Measurements from ENCODE around the gene GDE1.

GDE1 gene

GRCh38 chr16:19523559-19524355 lies 1.9 kb upstream of the GDE1 start, which contains the start of gene CCP110:
CCP110 (plus strand) TSS chr16:19523942; CDS start chr16:19527882, 3,940 bp downstream.
- DNase-seq (ENCODE audit: low read depth) = peak; percentile 90

DNA sequence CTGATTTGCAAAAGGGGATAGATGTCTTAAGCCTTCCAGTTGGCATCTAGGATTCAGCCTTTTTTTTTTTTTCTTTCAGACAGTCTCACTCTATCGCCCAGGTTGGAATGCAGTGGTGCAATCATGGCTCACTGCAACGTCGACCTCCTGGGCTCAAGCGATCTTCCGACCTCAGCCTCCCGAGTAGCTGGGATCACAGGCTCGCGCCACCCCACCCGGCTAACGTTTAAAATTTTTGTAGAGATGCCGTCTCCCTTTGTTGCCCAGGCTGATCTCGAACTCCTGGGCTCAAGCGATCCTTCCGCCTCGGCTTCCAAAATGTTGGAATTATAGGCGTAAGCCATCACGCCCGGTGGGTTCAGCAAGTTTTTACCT lies 1.3 kb upstream of the GDE1 start:
- no peak for DNase-seq (ENCODE audit: low read depth)

GRCh38 chr16:19522760-19523159 lies 862 bp upstream of the GDE1 start:
- no peak for DNase-seq (ENCODE audit: low read depth)

DNA sequence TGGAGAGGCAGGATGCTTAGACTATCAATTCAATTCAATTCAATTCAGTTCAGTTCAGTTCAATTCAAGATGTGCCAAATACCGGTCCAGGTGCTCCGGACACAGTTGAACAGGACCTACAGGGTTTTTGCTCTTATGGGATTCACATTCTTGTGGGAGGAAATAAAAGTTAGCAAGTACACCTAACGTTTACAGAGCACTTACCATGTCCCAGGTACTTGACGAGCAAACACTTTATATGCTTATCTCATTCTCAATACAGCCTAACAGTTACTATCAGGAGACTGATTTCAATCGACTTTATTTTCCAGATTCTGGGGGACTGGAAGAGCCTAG lies 467 bp upstream of the GDE1 start:
- DNase-seq (ENCODE audit: low read depth) = no peak

- DNase-seq (ENCODE audit: low read depth) = no peak
Observed at GRCh38 chr16:19520861-19521331, 1.0 kb downstream of the GDE1 start.

GRCh38 chr16:19518388-19518787 lies 3.5 kb downstream of the GDE1 start:
- no peak for DNase-seq (ENCODE audit: low read depth)

- no peak for DNase-seq (ENCODE audit: low read depth)
Observed at GRCh38 chr16:19517424-19518089, 4.3 kb downstream of the GDE1 start.

- no peak for DNase-seq (ENCODE audit: low read depth)
Observed at GRCh38 chr16:19515757-19516156, 6.1 kb downstream of the GDE1 start.

GRCh38 chr16:19513377-19514053 lies 8.4 kb downstream of the GDE1 start:
- DNase-seq (ENCODE audit: low read depth) = no peak

DNA sequence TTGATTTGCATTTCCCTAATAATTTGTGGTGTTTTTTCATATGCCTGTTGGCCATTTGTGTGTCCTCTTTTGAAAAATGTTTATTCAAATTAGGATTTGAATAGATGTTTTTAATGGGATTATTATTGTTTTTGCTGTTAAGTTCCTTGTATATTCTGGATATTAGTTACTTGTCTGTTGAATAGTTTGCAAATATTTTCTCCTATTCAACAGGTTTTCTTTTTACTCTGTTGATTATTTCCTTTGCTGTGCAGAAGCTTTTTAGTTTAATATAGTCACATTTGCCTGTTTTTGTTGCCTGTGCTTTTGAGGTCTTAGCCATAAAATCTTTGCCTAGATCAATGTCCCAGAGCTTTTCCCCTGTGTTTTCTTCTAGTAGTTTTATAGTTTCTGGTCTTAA lies 9.6 kb downstream of the GDE1 start:
- no peak for DNase-seq (ENCODE audit: low read depth)

- DNase-seq (ENCODE audit: low read depth) = no peak
Observed at GRCh38 chr16:19507867-19508266, 14.0 kb downstream of the GDE1 start.

- DNase-seq (ENCODE audit: low read depth) = no peak
Observed at GRCh38 chr16:19506965-19507364, 14.9 kb downstream of the GDE1 start.

GRCh38 chr16:19505600-19506303 lies 16.1 kb downstream of the GDE1 start:
- no peak for DNase-seq (ENCODE audit: low read depth)

DNA sequence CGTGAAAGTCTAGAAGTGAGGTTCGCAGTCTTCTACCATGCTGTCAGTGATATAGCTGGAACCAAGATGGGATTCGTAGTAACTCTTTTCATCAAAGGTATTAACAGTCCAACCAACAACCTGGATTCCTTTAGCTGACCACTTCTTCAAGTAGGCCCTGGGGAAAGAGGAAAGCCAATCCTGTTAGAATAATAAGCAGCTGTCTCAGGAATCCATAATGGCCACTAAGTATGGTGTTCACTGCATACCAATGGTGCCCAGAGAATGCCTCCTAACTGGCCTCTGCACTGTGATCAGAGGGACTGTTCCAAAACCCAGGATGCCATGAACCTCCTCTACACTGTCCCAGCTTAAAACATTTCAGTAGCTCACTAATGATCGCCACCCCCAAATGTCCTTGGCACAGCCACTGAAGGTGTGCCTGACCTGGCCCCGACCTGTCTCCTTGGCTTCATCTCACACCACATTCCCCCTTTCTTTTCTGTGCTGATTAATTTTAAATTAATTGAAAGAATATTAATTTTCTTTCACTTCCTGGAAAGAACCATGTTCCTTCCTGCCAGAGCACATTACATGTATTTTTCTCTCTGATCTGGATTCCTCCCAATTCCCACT lies 18.3 kb downstream of the GDE1 start:
- no peak for DNase-seq (ENCODE audit: low read depth)

DNA sequence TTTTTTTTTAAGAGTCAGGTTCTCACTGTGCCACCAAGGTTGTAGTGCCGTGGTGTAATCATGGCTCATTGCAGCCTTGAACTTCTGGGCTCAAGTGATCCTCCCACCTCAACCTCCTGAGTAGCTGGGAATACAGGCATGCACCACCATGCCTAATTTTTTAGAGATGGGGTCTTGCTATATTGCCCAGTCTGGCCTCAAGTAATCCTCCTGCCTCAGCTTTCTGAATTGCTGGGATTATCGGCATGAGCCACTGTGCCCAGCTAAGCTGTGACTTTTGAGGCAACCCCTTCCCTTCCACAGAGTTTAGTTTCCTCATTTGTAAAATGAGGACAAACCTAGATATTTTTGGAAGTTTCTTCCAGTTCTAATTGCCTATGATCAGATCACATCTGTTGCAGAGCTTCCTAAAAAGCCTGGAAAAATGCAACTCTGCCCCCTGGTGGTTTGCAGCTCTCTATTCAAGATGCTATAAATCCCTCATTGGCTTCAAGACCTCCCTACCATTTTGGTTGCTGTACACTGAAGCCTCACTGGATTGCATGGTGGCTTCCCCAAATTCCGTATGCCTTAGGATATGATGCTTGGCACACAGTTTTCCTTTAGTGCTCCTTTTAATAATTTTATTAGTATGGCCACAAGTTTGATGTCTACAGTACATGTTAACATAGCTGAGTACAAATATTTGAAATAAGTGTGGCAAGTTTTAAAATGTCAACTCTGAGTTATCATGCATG lies 19.3 kb downstream of the GDE1 start:
- peak; percentile 25 for DNase-seq (ENCODE audit: low read depth)

- no peak for DNase-seq (ENCODE audit: low read depth)
Observed at GRCh38 chr16:19499481-19499880, 22.4 kb downstream of the GDE1 start.

- DNase-seq (ENCODE audit: low read depth) = no peak
Observed at GRCh38 chr16:19499006-19499405, 22.9 kb downstream of the GDE1 start.

GRCh38 chr16:19497176-19497575 lies 24.7 kb downstream of the GDE1 start:
- DNase-seq (ENCODE audit: low read depth) = no peak

GRCh38 chr16:19490619-19491018 lies 31.3 kb downstream of the GDE1 start:
- no peak for DNase-seq (ENCODE audit: low read depth)

- DNase-seq (ENCODE audit: low read depth) = no peak
Observed at GRCh38 chr16:19488213-19488640, 33.7 kb downstream of the GDE1 start.

- DNase-seq (ENCODE audit: low read depth) = no peak
Observed at GRCh38 chr16:19486750-19487325, 35.1 kb downstream of the GDE1 start.
